ENCODE measurements around the gene STIMATE. TPM values are rescaled to one million over a fixed set of nuclear protein-coding genes. Genes with fewer than 3 reads are reported as not detected.

Gene STIMATE
- total RNA-seq, 6 experiments from 2014 or later: 17.4 to 48.5 (median 33.8) TPM

DNA sequence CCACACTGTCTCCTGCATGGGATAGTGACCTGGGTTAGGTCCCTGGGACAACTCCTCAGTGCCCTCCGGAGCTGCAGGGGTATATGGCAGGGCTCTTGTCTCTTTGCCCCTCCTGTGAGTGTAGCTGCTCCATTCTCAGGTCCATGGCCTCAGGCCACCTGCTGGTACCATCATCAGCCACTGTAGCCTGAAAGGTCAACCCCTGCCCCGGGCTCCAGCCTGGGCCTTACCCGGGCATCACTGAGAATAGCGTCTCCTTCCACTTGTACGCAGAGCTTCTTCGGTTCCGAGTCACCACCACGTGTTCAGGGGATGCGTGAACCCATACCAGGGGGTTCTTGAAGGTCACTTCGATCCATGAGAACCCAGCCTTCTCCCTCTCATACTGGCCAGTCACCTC is 80.7 kb downstream of the STIMATE start:
- Histone ChIP-seq H3K27ac (peak overlapping the region in 1 of 3 donors; percentile 18), H3K36me3 (peaks cover 0 to 71% (median 35%) of the 10 kb centered on the region in 4 donors), H3K9me3 (no peaks in the 10 kb centered on the region), H3K4me1 (peaks cover 0 to 62% (median 18%) of the 10 kb centered on the region in 4 donors), H3K4me3 (no peak overlapping the region), H3K27me3 (no peaks in the 10 kb centered on the region)
- ATAC-seq (peak in 2 of 4 donors; percentile 0), DNase-seq (no peak)
- intact Hi-C loops (cut with DNase I): no loop called here
- WGBS (ENCODE audit: insufficient coverage, low coverage, low lambda C conversion rate, missing lambda C conversion rate): 90% methylated on average over 4 of the region's 10 CpGs
- TF ChIP-seq, protein P1, sequence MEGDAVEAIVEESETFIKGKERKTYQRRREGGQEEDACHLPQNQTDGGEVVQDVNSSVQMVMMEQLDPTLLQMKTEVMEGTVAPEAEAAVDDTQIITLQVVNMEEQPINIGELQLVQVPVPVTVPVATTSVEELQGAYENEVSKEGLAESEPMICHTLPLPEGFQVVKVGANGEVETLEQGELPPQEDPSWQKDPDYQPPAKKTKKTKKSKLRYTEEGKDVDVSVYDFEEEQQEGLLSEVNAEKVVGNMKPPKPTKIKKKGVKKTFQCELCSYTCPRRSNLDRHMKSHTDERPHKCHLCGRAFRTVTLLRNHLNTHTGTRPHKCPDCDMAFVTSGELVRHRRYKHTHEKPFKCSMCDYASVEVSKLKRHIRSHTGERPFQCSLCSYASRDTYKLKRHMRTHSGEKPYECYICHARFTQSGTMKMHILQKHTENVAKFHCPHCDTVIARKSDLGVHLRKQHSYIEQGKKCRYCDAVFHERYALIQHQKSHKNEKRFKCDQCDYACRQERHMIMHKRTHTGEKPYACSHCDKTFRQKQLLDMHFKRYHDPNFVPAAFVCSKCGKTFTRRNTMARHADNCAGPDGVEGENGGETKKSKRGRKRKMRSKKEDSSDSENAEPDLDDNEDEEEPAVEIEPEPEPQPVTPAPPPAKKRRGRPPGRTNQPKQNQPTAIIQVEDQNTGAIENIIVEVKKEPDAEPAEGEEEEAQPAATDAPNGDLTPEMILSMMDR (IDR thresholded peaks at IDR 0.05): no peak
- TF ChIP-seq POLR2A (IDR thresholded peaks at IDR 0.05): peak; percentile 20

DNA sequence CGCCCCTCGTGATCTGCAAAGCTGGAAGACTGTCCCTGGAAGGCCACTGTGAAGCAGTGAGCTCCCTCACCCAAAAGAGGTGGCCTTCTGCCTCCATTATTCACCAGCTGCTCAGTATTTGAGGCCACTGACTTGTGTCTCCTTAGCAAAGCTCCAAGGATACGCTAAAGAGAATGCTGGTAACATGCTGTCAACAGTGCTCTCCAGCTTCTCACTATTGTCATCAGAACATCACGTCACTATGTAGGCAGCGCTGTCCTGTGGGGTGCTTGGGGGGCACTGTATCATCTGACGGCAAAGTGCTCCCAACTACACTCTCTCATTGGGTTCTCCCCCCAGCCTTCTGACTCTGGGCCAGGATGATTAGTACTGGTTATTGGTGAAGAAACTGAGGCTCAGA is 81.1 kb downstream of the STIMATE start:
- H3K36me3 ChIP-seq: peaks cover 0 to 66% (median 33%) of the 10 kb centered on the region in 4 donors
- TF ChIP-seq, protein P1 (IDR thresholded peaks at IDR 0.05): no peak
- no peak for TF ChIP-seq POLR2A (IDR thresholded peaks at IDR 0.05)
- H3K4me1 ChIP-seq: peaks cover 0 to 62% (median 18%) of the 10 kb centered on the region in 4 donors
- intact Hi-C loops (cut with DNase I): no loop called here
- ATAC-seq (no peak), DNase-seq (no peak)
- no peak overlapping the region for H3K4me3 ChIP-seq
- H3K9me3 ChIP-seq: no peaks in the 10 kb centered on the region
- no peaks in the 10 kb centered on the region for H3K27me3 ChIP-seq
- 81% methylated on average over 4 of the region's 6 CpGs for WGBS (ENCODE audit: insufficient coverage, low coverage, low lambda C conversion rate, missing lambda C conversion rate)
- H3K27ac ChIP-seq: peak overlapping the region in 1 of 3 donors; percentile 18

DNA sequence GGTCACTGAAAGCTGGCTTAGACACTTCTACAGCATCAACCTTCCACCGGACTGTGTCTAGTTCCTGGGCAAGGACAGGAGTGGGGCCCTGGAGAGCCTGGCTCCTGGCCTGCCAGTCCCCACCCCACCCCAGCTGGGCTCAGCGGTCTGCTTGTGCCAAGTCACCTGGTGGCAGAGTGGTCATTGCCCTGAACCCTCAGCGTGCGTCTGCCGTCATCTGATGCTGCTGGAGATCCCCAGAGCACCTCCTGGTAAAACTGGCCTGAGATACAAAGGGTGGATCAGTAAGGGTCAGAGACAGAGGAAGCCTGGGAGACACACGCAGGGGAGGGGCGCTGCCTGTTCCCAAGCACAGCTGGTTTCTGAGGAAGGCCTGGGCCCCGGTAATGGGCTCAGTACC is 83.5 kb downstream of the STIMATE start:
- Histone ChIP-seq H3K27ac (peak overlapping the region; percentile 8 to 74 (median 41)), H3K4me3 (no peak overlapping the region), H3K4me1 (peaks cover 0 to 47% (median 15%) of the 10 kb centered on the region in 4 donors), H3K27me3 (no peaks in the 10 kb centered on the region), H3K36me3 (peaks cover 0 to 45% (median 19%) of the 10 kb centered on the region in 4 donors), H3K9me3 (no peaks in the 10 kb centered on the region)
- ATAC-seq (peak; percentile 14 to 53 (median 34)), DNase-seq (peak; percentile 77 to 86 (median 81))
- intact Hi-C loops (cut with DNase I): no loop called here
- 20% methylated on average over 2 of the region's 8 CpGs for WGBS (ENCODE audit: insufficient coverage, low coverage, low lambda C conversion rate, missing lambda C conversion rate)
- peak; percentile 32 for TF ChIP-seq POLR2A (IDR thresholded peaks at IDR 0.05)
- TF ChIP-seq, protein P1 (IDR thresholded peaks at IDR 0.05): no peak

DNA sequence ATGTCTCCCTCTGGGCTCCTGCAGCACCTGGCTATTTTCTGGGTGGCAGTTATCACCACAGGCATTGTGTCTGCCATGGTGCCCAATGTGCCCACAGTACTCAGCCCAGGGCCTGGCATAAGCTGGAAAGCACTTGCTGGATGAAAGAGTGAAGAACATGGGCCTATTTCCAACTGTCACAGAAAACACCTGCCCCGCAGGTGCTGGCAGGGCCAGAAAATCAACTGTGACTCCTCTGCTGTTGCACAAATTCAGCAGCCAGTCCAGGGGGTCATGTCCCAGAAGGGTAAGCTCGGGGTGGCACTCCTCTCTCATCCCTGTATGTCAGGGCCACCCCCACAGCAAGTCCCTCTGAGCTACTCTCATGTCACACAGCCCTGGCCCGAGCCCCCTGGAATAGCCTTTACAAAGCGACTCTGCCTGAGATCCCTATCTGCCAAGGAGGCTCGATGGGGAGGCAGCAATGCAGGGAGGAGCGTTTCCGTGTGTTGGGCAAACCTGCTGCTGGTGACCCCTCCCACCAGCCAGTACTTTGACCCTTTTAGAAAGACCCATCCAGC is 85.8 kb downstream of the STIMATE start:
- TF ChIP-seq, protein P1 (IDR thresholded peaks at IDR 0.05): no peak
- TF ChIP-seq POLR2A (IDR thresholded peaks at IDR 0.05): peak; percentile 56
- 20% methylated on average over 3 of the region's 7 CpGs for WGBS (ENCODE audit: insufficient coverage, low coverage, low lambda C conversion rate, missing lambda C conversion rate)
- H3K27me3 ChIP-seq: no peaks in the 10 kb centered on the region
- ATAC-seq (peak; percentile 26 to 59 (median 50)), DNase-seq (peak; percentile 73 to 88 (median 81))
- intact Hi-C loops (cut with DNase I): no loop called here
- H3K4me1 ChIP-seq: peaks cover 0 to 37% (median 13%) of the 10 kb centered on the region in 4 donors
- H3K9me3 ChIP-seq: no peaks in the 10 kb centered on the region
- no peak overlapping the region for H3K4me3 ChIP-seq
- H3K27ac ChIP-seq: peak overlapping the region in 2 of 3 donors; percentile 64 to 74
- H3K36me3 ChIP-seq: peaks cover 0 to 45% (median 21%) of the 10 kb centered on the region in 4 donors
